IPS-NIHi11 (cell line): ENCODE measurements around the gene SELPLG.
"Not testable (repeated sequence)": the region's sequence is repeated elsewhere in the genome, so short reads cannot be mapped to it uniquely, and the experiment has no call there.

Experiments used
- DNase-seq: peaks from one replicate; pipeline ENCODE4 v3.0.0; 2012; ENCODE audit warnings: mixed read lengths, low spot score

The SELPLG gene

GRCh38 chr12:108638141-108638827 is 4.6 kb upstream of the SELPLG start:
- DNase-seq = peak; percentile 78

- no peak for DNase-seq
Observed at GRCh38 chr12:108637222-108637971, 3.7 kb upstream of the SELPLG start.

GRCh38 chr12:108635997-108636808 is 2.5 kb upstream of the SELPLG start:
- no peak for DNase-seq

GRCh38 chr12:108635201-108635996 is 1.7 kb upstream of the SELPLG start:
- DNase-seq = no peak

- DNase-seq = no peak
Observed at GRCh38 chr12:108634341-108634751, 652 bp upstream of the SELPLG start.

GRCh38 chr12:108633081-108633533 is 587 bp downstream of the SELPLG start:
- no peak for DNase-seq

GRCh38 chr12:108631261-108631660 is 2.4 kb downstream of the SELPLG start:
- not testable (repeated sequence) for DNase-seq

GRCh38 chr12:108630481-108631207 is 3.0 kb downstream of the SELPLG start:
- DNase-seq = no peak

- DNase-seq = no peak
Observed at GRCh38 chr12:108629824-108630476, 3.7 kb downstream of the SELPLG start.

GRCh38 chr12:108629151-108629550 is 4.5 kb downstream of the SELPLG start:
- DNase-seq = no peak

GRCh38 chr12:108627134-108627920 is 6.4 kb downstream of the SELPLG start:
- DNase-seq = no peak

- no peak for DNase-seq
Observed at GRCh38 chr12:108625228-108625627, 8.5 kb downstream of the SELPLG start.

- no peak for DNase-seq
Observed at GRCh38 chr12:108623577-108623976, 10.1 kb downstream of the SELPLG start.

- no peak for DNase-seq
Observed at GRCh38 chr12:108622921-108623514, 10.7 kb downstream of the SELPLG start.

GRCh38 chr12:108622421-108622820 is 11.3 kb downstream of the SELPLG start:
- DNase-seq = peak; percentile 67

- no peak for DNase-seq
Observed at GRCh38 chr12:108621161-108621560, 12.5 kb downstream of the SELPLG start.

- no peak for DNase-seq
Observed at GRCh38 chr12:108620236-108620879, 13.3 kb downstream of the SELPLG start.

GRCh38 chr12:108619369-108620160 is 14.1 kb downstream of the SELPLG start:
- DNase-seq = no peak
